Activated CD4-positive, CD25-positive, alpha-beta regulatory T cell treated with anti-CD3 and anti-CD28 coated beads, Interleukin-2, amount 50 U/mL, for 72 hours (primary cell): ENCODE data around the gene SLC12A8.
"Not testable (repeated sequence)": the region's sequence is repeated elsewhere in the genome, so short reads cannot be mapped to it uniquely, and the experiment has no call there.

Source experiments
- DNase-seq: peaks from one replicate; pipeline ENCODE4 v3.0.0; 2021

The SLC12A8 gene

DNA sequence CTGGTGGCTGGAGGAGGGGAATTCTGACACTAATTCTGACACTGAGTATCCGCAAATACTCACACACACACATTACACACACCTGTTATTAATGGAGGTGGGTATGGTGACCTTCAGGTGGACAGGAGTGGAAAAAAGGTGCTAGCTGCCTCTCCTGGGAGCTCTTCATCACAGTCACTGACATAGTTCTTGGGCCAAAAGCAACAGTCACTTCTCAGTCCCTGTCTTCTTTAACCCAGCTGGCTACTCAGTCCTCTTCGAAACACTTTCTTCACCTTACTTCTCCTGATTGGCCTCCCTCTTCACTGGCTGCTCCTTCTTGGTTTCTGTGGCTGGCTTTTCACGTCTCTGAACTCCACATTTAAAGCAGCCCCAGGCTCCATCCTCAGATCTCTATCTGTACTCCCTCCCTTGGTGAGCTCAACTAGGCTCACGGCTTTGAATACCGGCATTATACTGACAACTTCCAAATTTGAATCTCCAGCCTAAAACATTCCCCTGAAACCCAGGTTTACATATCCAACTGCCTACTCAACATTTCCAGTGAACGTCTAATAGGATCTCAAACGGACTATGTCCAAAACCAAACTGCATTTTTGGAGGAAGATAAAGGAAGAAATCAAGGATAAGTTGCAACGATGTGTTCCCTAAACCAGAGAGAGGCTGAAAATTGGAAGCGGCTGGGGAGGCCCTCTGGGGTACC lies 103.6 kb downstream of the SLC12A8 start:
- no peak for DNase-seq

DNA sequence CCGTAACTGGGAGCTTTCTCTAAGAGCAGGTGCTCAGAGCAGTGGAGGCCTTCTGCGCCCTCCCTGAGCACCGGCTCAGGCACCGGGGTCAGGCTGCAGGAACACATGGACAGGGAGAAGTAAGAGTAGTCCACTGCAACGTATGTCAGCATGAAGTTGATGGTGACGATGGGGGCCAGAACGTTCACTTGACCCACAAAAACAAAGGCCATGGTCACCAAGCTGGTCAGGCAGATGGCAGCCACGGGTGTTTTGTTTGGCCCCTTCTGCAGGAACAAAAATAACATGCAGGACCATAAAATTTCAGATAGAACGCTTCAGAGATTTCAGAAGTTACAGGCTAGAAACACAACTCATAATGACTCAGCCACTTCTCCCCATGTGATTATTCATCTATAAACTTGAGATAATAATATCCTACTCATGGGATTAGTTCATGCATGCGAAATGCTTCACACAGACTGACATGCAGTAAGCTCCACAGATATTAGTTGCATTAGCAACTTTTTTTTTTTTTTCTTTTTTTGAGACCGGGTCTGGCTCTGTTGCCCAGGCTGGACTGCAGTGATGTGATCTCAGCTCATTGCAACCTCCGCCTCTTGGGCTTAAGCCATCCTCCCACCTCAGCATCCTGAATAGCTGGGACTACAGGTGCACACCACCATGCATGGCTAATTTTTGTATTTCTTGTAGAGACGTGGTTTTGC lies 104.5 kb downstream of the SLC12A8 start:
- no peak for DNase-seq

DNA sequence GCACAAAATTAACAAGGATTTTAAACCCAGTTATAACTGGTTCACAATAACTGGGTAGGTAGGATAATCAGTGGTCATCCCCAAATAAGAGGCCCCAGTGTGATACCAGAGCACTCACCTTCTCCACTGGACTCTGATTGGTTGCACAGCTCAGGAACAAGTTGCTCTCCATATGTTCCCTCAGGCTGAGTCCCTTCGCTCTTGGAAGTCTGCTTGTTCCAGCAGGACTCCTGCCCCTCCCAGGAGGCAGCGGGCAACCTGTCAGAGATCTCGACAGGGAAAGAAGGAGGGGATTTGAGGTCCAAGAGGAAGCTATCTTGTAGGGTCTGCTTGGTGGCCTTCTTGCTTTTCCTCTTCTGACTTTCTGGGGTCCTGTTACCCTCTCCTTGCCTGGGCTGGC lies 105.2 kb downstream of the SLC12A8 start:
- no peak for DNase-seq

DNA sequence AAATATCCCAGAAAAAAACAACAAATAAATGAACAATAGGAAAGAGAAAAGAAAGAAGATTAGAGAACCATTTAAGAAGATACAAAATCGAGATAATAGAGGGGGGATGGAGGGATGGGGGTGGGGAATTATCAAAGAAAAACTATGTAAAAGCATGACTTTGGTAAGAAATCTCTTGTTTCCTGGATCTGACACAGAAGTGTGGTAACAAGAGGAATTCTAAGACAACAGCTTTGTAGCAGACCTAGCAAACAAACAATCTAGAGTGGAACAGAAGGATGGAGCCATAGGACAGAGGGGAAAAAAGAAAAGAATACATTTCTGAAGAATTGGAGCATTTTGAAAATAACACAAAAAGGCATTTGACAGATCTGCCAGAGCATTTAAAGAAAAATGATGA lies 107.4 kb downstream of the SLC12A8 start:
- DNase-seq: no peak

DNA sequence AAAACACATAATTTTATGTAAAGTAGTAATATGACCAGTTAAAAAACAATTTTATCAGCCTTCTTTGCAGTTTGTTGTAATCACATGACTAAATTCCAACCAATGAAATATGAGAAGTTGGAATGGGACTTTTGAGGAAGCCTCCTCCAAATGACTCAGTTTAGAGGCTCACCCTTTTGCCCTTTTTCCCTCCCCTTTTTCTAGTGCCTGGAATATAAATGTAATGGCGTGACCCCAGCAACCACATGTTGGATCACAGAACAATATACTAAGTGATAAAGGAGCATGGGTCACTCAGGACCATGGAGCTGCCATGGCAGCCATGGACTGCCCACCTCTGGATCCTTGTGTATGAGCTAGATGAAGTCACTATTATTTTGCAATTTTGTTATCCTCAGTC lies 107.9 kb downstream of the SLC12A8 start:
- DNase-seq: no peak

DNA sequence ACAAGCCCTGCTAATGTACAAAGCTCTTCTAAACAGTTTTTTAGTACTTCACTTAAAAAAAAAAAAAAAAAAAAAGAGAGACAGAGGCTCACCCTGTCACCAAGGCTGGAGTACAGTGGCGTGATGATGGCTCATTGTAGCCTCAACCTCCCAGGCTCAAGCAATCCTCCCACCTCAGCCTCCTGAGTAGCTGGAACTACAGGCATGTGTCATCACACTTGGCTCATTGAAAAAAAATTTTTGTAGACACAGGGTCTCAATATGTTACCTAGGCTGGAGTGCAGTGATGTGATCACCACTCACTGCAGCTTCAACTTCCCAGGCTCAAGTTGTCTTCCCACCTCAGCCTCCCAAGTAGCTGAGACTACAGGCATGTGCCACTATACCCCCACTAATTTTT lies 109.1 kb downstream of the SLC12A8 start:
- no peak for DNase-seq

DNA sequence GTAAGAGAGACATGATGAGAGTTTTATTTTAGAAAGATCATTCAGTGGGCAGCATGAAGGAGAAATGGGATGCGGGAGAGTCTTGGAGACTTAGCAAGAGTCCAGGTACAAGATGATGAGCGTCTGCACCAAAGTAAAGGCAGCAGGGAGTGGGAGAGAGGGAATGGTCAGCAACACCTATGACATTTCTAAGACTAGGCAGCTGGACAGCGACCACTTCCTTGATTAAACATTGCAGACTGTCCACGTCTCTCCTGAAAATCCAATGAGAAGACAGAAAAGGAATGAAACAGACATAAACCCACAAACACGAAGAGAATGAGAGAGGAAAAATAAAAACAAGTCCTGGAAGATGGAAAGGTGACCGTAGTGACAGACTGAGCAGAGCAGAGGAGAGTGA lies 110.1 kb downstream of the SLC12A8 start:
- no peak for DNase-seq

DNA sequence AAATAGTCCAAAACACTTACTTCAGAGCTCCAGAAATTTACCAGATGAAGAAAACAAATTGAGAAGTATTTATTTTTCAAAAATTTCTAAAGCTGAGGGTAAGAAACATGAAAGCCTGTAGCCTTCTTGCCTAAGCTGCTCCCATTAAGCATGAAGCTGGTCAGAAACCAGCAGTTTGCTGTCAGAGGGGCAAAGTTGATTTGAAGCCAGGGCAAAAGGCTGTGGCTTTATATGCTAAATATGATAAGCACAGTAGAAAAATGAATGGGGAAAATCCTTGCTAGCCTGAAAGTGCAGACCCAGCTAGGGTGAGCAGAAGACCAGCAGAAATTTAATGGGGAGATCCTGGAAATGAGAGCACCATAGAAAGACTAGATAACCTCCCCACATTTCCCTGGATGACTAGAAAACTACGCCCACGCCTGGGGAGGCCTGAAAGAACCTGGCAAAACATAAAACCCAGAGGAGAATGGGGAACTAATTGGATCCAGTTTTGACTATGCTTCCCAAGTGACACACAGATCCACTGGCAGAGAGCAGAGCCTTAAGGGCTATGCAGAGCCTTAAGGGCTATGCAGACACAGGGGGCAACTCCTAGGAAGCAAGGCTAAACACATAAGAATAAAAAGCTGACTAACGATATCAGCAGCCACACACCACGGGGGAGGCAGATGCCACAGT lies 113.8 kb downstream of the SLC12A8 start:
- DNase-seq: no peak

DNA sequence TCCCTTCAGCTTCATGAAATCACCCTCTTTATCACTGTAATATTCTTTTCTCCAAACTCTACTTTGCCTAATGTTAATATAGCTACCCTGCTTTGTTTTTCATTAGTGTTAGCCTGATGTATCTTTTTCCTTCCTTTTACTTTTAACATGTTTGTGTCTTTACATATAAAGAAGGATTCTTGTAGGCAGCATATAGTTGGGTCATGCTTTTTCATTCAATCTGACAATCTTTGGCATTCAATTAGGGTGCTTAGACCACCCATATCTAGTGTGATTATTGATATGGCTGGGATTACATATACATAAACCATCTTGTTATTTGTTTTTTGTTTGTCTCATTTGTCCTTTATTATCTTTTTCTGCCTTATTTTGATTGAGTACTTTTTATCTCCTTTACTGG lies 121.9 kb downstream of the SLC12A8 start:
- no peak for DNase-seq

DNA sequence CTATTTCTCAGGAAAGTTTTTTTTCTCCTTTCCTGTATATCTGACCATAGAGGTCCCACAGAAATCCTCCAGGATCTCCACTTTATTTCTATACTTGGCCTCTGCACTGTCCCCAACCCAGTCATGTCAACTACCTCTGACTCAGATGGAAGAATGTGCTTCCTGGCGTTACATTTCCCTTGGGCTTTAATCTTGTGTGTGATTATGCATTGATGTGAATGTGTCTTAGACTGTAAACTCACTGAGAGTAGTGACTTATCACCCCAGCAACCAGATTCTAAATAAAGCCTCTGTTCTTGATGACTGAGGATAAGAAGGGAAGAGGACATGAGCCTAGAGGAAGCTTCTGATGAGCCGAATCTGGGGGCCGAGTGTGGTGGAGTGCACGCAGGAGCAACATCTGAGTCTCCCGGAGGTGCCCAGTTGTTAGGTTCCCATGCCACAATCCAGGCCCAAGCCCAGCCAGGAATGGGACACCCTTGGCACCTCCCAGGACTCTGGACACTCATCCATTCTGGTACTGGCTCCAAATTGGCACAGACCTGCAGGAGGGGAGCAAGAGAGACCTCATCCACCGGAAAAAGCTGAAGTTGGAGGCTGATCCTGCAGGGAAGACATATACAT lies 124.7 kb downstream of the SLC12A8 start:
- no peak for DNase-seq

DNA sequence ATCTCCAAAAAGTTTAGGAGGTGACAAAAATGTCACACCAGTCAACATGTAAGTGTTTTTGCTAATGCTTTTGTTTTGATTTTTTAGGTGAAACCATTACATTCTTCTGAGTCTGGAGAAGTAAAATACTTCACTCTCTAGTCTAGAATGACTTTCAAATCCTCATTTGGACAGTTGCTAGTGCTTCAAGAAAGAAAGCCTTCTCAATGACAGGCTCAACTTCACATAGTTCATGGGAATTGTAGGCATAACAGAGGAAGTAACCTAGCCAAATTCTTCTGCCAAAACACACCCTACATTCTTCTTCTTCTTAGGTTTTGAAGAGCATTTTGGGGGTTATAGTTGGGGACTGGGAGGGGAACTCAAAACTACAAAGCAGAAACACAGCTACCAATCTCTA lies 127.4 kb downstream of the SLC12A8 start:
- DNase-seq: no peak

DNA sequence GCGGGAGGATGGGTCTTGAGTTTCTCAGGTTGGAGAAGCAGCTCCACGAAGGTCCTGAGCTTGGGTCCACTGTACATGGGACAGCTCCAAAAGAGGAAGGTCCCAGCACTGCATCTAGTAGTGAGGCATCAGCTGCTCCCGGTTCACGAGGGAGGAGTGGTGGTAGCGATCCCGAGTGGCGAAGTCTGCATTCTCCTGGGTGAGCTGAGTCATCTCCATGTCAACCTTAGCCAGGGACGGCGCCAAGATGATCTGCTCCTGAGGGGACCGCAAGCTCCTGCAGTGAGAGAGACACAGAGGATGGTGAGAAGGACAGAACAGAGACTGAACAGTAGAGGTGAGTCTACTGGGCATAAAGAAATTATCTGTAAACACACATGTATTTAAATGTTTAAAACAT lies 128.8 kb downstream of the SLC12A8 start:
- DNase-seq: no peak

DNA sequence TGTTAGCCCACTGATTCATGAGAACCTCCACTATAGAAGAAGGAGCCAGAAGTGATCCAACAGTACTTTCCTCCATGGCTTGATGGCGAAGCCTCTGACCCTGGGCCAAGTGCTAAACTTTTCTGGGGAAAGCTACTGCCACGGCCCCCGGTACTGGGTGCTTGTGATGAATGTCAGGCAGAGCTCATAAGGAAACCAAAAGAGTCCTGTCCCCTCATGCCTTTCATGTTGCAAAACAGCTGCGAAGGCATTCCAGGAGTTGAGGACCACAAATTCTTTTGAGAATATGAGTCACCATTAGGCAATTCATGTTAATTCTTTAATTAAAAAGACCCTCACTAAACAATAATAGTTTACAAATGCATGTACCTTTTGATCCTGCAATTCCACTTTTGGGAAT lies 130.2 kb downstream of the SLC12A8 start:
- not testable (repeated sequence) for DNase-seq

DNA sequence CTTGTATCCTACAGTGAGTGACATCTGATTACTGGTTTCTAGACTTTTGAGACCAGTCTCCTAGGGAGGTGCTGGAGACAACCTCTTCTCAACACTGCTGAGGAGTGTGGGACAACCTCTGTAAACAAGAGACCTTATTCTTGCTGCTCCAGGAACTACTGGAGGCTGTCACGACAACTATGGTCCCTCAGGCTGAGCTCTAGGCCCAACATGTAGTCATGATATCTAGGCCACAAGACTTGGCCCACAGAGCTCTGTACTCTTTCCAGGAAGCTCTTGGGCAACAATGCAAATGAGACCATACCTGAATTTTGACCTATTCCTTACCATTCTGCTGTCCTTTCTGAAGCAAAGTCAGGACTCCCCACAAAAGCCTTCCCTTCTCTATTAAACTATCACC lies 132.5 kb downstream of the SLC12A8 start:
- no peak for DNase-seq

DNA sequence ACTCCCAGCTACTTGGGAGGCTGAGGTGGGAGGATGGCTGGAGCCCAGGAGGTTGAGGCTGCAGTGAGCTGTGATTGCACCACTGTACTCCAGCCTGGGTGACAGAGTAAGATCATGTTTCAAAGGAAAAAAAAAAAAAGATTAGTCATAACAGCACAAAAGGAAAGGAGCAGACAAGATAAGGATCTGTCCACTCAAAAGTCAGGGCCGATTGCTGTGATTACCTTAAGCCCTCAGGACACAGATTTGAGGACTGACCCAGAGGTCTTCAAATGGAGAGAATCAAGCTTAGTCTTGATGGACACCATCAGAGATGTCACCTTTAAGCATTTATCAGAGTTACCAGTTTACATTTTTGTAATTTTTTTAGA lies 132.9 kb downstream of the SLC12A8 start:
- no peak for DNase-seq

DNA sequence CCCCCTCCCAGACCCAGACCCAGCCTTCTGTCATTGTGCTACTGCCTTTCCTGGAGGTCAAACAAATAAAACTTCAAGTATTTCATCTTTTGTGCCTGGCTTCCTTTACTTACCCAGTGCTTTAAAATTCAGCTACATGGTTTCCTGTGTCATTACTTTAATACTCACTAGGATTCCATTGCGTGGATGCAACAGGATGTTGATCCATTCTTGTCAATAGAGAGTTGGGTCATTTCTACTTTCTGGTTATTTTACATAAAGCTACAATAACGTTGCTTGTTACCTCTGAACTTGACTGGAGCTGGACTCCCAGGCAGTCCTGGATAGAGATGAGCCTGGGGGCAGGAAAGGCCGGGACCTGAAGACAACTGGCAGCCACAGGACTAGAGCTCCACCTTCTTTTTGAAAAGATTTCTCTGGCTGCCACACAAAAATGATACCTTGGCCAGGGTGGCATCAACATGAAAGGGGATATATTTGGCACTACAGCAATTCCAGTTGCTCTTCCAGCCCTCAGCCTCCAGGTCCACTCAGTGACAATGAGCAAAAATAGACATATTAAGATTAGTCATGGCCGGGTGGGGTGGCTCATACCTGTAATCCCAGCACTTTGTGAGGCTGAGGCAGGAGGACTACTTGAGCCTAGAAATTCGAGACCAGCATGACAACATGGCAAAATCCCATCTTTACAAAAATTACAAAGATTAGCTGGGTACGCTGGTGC lies 133.4 kb downstream of the SLC12A8 start:
- no peak for DNase-seq

DNA sequence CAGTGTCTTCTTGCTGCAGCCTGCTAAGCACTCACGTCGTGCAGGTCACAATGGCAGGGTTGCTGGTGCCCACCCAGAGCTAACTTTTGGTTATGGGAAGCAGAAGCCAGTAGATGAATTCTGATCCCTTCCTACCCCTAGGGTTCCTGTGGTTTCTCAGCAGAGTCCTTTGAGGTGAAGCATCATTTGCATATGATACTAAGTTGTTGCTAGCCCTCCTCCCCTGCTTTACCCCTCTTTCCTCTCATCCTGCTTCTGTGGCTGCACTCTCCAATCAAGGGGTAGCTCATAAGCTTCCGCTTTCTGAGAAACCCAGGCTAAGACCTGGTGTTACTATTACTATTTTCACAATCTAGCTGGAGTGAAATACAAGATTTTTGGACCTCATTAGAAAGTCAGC lies 134.7 kb downstream of the SLC12A8 start:
- DNase-seq: no peak

DNA sequence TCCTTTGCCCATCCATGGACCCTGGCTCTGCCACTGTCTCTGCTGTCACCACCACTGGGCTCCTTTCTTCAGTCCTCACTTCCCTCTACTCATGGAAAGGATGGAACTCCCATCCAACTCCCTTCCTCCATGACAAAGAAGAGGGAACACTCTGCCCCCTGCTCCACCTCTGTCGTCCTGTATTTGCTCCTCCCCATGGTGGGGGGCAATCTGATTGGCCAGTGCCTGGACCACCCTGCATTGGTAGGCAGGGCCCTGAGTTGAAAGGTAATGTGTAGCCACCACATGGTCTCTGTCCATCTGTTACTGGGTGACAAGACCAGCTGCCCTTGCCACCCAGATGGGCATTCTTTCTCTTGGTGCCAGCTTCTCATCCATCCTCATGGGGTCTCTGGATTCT lies 136.1 kb downstream of the SLC12A8 start:
- DNase-seq: no peak

DNA sequence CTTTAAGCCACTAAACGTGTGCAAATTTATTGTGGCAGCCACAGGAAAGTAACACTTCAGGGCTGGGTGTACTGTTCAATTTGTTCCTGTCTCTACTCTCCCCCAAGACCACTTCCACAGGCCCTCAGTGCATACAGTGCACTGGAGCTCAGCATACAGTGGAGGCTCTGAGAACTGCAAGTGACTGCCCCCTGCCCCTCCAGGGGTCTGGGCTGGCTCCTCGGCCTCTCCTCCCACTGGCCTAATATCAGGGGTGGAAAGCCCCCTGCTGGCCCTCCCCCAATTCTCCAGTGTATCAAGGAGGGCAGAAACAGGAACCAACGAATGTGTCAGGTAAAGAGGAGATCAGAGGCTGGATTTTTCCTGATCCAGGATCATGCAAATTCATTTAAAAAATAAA lies 136.8 kb downstream of the SLC12A8 start:
- no peak for DNase-seq

DNA sequence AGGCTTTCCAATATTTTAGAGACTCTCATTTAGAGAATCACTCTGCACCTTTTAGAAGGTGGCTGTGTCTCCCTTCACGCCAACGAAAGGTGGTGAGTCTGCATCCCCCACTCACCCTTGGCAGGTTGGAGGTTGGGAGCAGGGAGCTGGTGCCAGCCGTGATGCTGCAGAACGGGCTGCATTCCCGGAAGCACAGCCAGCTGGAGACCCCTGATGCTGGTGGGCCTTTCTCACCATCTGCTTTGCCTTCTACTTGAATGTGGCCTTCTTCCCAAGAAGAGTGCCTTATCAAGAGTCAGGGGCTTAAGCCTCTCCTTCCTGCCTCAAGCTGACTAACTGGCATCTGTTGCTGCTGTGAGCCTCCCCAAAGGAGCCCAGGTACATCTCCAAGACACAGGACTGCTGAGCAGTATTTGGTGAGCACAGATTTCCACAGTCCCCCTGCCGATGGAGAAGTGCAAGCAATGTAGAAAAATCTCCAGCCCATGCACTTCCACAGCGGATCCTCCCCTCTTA lies 139.1 kb downstream of the SLC12A8 start:
- no peak for DNase-seq

DNA sequence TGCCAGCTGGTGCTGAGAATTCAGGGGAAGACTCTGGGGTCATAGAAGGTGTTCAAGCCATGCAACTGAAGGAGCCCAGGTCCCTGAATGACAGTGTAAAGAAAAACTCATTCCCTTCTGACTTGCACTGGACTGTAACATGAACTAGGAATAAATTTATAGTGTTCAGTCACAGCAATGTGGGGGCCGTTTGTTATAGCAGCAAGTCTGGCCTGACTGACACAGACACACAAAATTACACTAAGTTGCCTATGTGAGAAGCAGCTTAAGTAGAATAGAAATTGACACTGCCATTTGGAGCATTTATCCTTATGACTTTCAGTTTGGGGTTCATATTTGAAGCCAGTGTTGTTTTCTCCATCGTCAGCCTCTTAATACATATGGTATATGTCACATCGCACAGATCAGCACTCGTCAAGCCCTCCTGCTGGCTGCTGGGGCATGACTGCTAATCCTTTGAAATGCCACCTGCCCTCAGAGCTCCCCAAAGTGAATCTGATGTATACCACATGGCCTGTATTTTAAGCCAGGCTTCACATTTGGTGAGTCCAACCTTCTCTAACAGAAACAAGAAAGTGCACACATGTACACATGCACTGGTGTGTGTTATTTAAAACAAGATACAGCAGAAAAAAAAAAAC lies 139.7 kb downstream of the SLC12A8 start:
- no peak for DNase-seq

DNA sequence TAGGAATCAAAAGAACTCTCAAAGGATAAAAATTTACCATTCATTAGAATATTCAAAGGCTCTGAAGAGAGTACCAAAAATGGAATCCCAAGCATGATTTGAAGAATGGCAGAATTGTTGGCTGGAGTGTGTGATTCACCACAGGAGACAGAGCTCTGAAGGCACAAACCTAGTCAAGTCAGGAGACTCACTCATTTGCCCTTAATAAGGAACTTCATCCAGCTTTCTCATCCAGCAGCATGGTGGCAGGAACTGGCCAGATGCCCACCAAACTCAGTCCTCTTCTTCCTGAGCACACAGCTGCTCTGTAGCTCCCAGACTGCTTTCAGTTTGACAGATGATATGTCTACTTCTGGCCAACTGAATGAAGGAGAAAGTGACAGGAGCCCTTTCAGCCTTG lies 140.2 kb downstream of the SLC12A8 start:
- no peak for DNase-seq
